B cell (primary cell): ENCODE measurements around the gene UNC119B. TPM values are rescaled to one million over a fixed set of nuclear protein-coding genes. Genes with fewer than 3 reads are reported as not detected.

Experiments used
- ATAC-seq: fragments of 200-7000 bp; cut with Tn5 transposase; one replicate; pipeline ENCODE4 v1.10.0; 2021; ENCODE audit warnings: low read depth, mild to moderate bottlenecking, moderate number of reproducible peaks, moderate library complexity
- CTCF ChIA-PET: fragments of 350-600 bp; sonication (Branson Sonifier 250); formaldehyde crosslinking; loops from one replicate; lab custom pipeline; 2021; ENCODE audit warnings: antibody characterized with exemption, inconsistent platforms; lab: Charles Lee
- POLR2A ChIA-PET: fragments of 350-600 bp; sonication (Branson Sonifier 250); formaldehyde crosslinking; loops from one replicate; lab custom pipeline; 2021; ENCODE audit warnings: antibody characterized with exemption; lab: Charles Lee
- DNase-seq: peaks from one replicate; pipeline ENCODE4 v3.0.0; 2013
- H2AFZ ChIP-seq: 2 replicates; pipeline ENCODE4 v1.6.1; 2012; ENCODE audit warnings: mild to moderate bottlenecking, low read depth, low read length; ENCODE audit not compliant: insufficient read depth, poor library complexity, severe bottlenecking
- H3K27ac ChIP-seq, 2 donors: 1 replicate in 1 of 2; 2 replicates in 1 of 2; pipeline ENCODE4 v1.5.1; 2012 to 2013; ENCODE audit warnings: low read length in 2 of 2, mild to moderate bottlenecking in 2 of 2, moderate library complexity in 1 of 2
- H3K27me3 ChIP-seq, 4 experiments: fragments of 200-600 bp in 1 of 4; sonication (generic) in 1 of 4; replicated peaks in 1 of 4; 1 replicate in 2 of 4; 2 replicates in 2 of 4; pipeline versions ENCODE4 v1.6.1 to v1.7.0; 2013 to 2016; ENCODE audit warnings: low read length in 3 of 4, mild to moderate bottlenecking in 2 of 4, mixed read lengths in 1 of 4, moderate library complexity in 1 of 4; ENCODE audit not compliant: insufficient read depth in 4 of 4, control insufficient read depth in 3 of 4; ENCODE audit errors: control extremely low read depth in 1 of 4
- H3K36me3 ChIP-seq, 2 experiments: replicated peaks in 1 of 2; 1 replicate in 1 of 2; 2 replicates in 1 of 2; pipeline versions ENCODE4 v1.6.1 to v1.7.1; 2013; ENCODE audit warnings: low read length in 1 of 2; ENCODE audit not compliant: insufficient read depth in 2 of 2, control insufficient read depth in 1 of 2; ENCODE audit errors: control extremely low read depth in 1 of 2, extremely low read depth in 1 of 2
- H3K4me1 ChIP-seq, 2 donors: fragments of 200-600 bp in 1 of 2; sonication (generic) in 1 of 2; 1 replicate in 1 of 2; 2 replicates in 1 of 2; pipeline versions ENCODE4 v1.5.1 to v1.6.1; 2013 to 2017; ENCODE audit warnings: low read length in 2 of 2; ENCODE audit not compliant: control insufficient read depth in 2 of 2, insufficient read depth in 2 of 2
- H3K4me2 ChIP-seq: replicated peaks from 2 replicates; pipeline ENCODE3; 2012; ENCODE audit warnings: mild to moderate bottlenecking, low read depth, low read length; ENCODE audit not compliant: poor library complexity, severe bottlenecking
- H3K4me3 ChIP-seq, 5 experiments: fragments of 200-600 bp in 1 of 5; sonication (generic) in 1 of 5; 1 replicate in 3 of 5; 2 replicates in 2 of 5; pipeline versions ENCODE4 v1.5.1 to v1.7.0; 2011 to 2016; ENCODE audit warnings: low read length in 4 of 5, mild to moderate bottlenecking in 4 of 5, low read depth in 2 of 5, control low read depth in 1 of 5, moderate library complexity in 1 of 5; ENCODE audit not compliant: insufficient read depth in 1 of 5; ENCODE audit errors: control extremely low read depth in 1 of 5, extremely low read depth in 1 of 5
- H3K79me2 ChIP-seq: fragments of 200-600 bp; sonication (generic); one replicate; pipeline ENCODE4 v1.6.0; 2016; ENCODE audit warnings: low read length; ENCODE audit not compliant: control insufficient read depth, insufficient read depth
- H3K9ac ChIP-seq: fragments of 200-600 bp; sonication (generic); 2 replicates; pipeline ENCODE4 v1.6.1; 2017; ENCODE audit warnings: mild to moderate bottlenecking, low read length, moderate library complexity
- H3K9me3 ChIP-seq, 3 donors: one replicate each; pipeline versions ENCODE4 v1.6.1 to v1.7.1; 2013; ENCODE audit warnings: low read length in 2 of 3; ENCODE audit not compliant: control insufficient read depth in 2 of 3, insufficient read depth in 1 of 3; ENCODE audit errors: control extremely low read depth in 1 of 3
- H4K20me1 ChIP-seq: 2 replicates; pipeline ENCODE4 v1.6.0; 2012; ENCODE audit warnings: mild to moderate bottlenecking, low read length; ENCODE audit not compliant: insufficient read depth, control insufficient read depth, poor library complexity, severe bottlenecking
- H3K27ac Mint-ChIP-seq: one replicate; pipeline ENCODE4 v1.8.0; 2021; ENCODE audit warnings: mixed read lengths
- H3K27me3 Mint-ChIP-seq: one replicate; pipeline ENCODE4 v1.8.0; 2021; ENCODE audit warnings: mixed read lengths
- H3K4me1 Mint-ChIP-seq: one replicate; pipeline ENCODE4 v1.8.0; 2021; ENCODE audit warnings: mixed read lengths
- H3K4me3 Mint-ChIP-seq: one replicate; pipeline ENCODE4 v1.8.0; 2021; ENCODE audit warnings: mixed read lengths
- H3K9me3 Mint-ChIP-seq: one replicate; pipeline ENCODE4 v1.8.0; 2022; ENCODE audit warnings: mixed read lengths; ENCODE audit not compliant: insufficient read depth
- EZH2 ChIP-seq: IDR thresholded peaks from 2 replicates; pipeline ENCODE4 v1.6.1; 2012; ENCODE audit warnings: borderline replicate concordance, low read depth, mild to moderate bottlenecking, moderate library complexity, low read length; ENCODE audit not compliant: insufficient read depth, poor library complexity, severe bottlenecking
- WGBS: methylation state at CpG from one replicate; pipeline ENCODE4 v1.1.5; 2013; ENCODE audit warnings: missing lambda C conversion rate; ENCODE audit not compliant: insufficient coverage; 5-methylcytosine and 5-hydroxymethylcytosine counted together
- intact Hi-C: fragments of 100-400 bp; cut with micrococcal nuclease; formaldehyde crosslinking; loops from one replicate; pipeline ENCODE4 v1.10.0; 2022
- polyA plus RNA-seq: library from polyadenylated mRNA; depleted of rRNA; stranded (reverse); fragments of >200 nt; gene quantifications from 2 replicates; pipeline ENCODE4 v1.2.3, GENCODE V29; 2012
- total RNA-seq, 2 donors: library from RNA; stranded (reverse); fragments of 120-200 nt in 1 of 2; gene quantifications; 1 replicate in 1 of 2; 2 replicates in 1 of 2; pipeline versions ENCODE4 v1.2.3 to v1.2.4, GENCODE V29; 2013 to 2022
- TF ChIP-seq, protein P1 (sequence below): fragments of 200-600 bp; IDR thresholded peaks from one replicate; pipeline ENCODE4 v1.8.0; 2022; ENCODE audit warnings: antibody characterized with exemption, mild to moderate bottlenecking

UNC119B gene
- total and polyA plus RNA-seq, 2 donors (not counting 1 experiment from before 2014, with no cell fraction given): 7.2 to 22.7 TPM

DNA sequence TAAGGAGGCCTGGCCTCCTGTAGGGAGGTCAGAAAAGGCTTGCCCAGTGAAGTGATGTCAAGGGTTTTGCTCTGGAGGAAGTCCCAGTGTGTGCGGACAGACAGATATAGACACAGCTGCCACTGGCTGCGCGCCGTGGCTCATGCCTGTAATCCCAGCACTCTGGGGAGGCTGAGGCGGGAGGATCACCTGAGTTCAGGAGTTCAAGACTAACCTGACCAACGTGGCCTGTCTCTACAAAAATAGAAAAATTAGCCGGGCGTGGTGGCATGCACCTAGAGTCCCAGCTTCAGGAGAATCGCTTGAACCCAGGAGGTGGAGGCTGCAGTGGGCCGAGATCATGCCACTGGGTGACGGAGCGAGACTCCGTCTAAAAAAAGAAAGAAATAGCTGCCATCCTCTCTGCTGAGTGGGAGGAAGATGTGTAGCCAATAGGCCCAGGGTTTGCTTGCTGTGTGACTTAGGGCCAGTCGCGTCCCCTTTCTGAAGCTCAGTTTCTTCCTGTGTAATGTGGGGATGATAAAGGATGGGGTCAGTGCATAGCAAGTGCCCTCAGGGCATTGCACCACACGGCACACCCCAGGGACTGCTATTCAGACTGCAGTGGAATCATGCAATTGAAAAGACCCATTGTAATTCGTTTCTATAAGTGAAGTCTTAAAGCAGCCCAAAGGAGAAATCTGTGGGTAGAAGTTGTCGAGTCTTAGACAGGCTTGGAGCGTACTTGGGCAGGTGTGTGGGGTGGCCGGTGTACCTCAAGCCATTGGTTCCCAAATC, 42.0 kb upstream of the UNC119B start:
- Mint-ChIP-seq H3K4me3 (peak overlapping the region; percentile 33), H3K27me3 (peaks cover 8% of the 10 kb centered on the region), H3K27ac (peak overlapping the region; percentile 33), H3K4me1 (peaks cover 61% of the 10 kb centered on the region), H3K9me3 (no peaks in the 10 kb centered on the region)
- ATAC-seq: no peak
- H3K4me2 ChIP-seq: peak overlapping the region; percentile 70
- 80% methylated on average over 20 of the region's 20 CpGs for WGBS
- H3K36me3 ChIP-seq: no peaks in the 10 kb centered on the region
- H3K79me2 ChIP-seq: no peaks in the 10 kb centered on the region
- H3K27me3 ChIP-seq: peaks cover 0 to 4% (median 2%) of the 10 kb centered on the region in 4 experiments
- peaks cover 0 to 4% (median 0%) of the 10 kb centered on the region in 3 donors for H3K9me3 ChIP-seq
- TF ChIP-seq EZH2: no peak
- TF ChIP-seq, protein P1, sequence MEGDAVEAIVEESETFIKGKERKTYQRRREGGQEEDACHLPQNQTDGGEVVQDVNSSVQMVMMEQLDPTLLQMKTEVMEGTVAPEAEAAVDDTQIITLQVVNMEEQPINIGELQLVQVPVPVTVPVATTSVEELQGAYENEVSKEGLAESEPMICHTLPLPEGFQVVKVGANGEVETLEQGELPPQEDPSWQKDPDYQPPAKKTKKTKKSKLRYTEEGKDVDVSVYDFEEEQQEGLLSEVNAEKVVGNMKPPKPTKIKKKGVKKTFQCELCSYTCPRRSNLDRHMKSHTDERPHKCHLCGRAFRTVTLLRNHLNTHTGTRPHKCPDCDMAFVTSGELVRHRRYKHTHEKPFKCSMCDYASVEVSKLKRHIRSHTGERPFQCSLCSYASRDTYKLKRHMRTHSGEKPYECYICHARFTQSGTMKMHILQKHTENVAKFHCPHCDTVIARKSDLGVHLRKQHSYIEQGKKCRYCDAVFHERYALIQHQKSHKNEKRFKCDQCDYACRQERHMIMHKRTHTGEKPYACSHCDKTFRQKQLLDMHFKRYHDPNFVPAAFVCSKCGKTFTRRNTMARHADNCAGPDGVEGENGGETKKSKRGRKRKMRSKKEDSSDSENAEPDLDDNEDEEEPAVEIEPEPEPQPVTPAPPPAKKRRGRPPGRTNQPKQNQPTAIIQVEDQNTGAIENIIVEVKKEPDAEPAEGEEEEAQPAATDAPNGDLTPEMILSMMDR: no peak
- ChIA-PET CTCF (interaction anchor here (1.0 to 15.8 kb wide), 4 partner anchors 10 to 178 kb away, joined by 3 to 204 read pairs (median 6); no protein-coding TSS in a partner anchor), POLR2A (interaction anchor here (0.9 kb wide), 1 partner anchor 15 kb away, joined by 3 read pairs; no protein-coding TSS in a partner anchor)
- no peak overlapping the region for H2AFZ ChIP-seq
- no peak overlapping the region for H3K27ac ChIP-seq
- H3K4me1 ChIP-seq: peaks cover 55 to 65% of the 10 kb centered on the region in 2 donors
- H4K20me1 ChIP-seq: no peaks in the 10 kb centered on the region
- intact Hi-C loops: loop anchor here (2.0 to 5.0 kb wide), 2 partner anchors 19 to 44 kb away; partner anchors contain the start of gene UNC119B
- H3K4me3 ChIP-seq: no peak overlapping the region
- no peak overlapping the region for H3K9ac ChIP-seq
- no peak for DNase-seq
